SK-N-SH (cell line): ENCODE measurements around the gene FXR2. TPM values are rescaled to one million over a fixed set of nuclear protein-coding genes. Genes with fewer than 3 reads are reported as not detected.
A peak's percentile ranks its signal among the peaks of the same experiment; 100 is the strongest.

Source experiments
- CTCF ChIA-PET: fragments of 300-600, 350-600 bp; formaldehyde crosslinking; extraction: SDS; loops from one replicate; lab custom pipeline; 2021; lab: Yijun Ruan, JAX
- POLR2A ChIA-PET: fragments of 350-600 bp; sonication (Branson Sonifier 250); formaldehyde crosslinking; extraction: SDS; loops from one replicate; lab custom pipeline; 2020; ENCODE audit warnings: antibody characterized with exemption, inconsistent platforms; lab: Yijun Ruan, JAX
- DNase-seq: peaks from one replicate; pipeline ENCODE4 v3.0.0; 2012
- H2AFZ ChIP-seq: fragments of 200-600 bp; sonication (generic); 2 replicates; pipeline ENCODE4 v1.8.1; 2016; ENCODE audit warnings: antibody characterized with exemption, mild to moderate bottlenecking, low read depth
- H3F3A ChIP-seq: fragments of 200-600 bp; sonication (generic); replicated peaks from 2 replicates; pipeline ENCODE3; 2016; ENCODE audit warnings: antibody characterized with exemption, mild to moderate bottlenecking; ENCODE audit not compliant: insufficient read depth
- H3K27ac ChIP-seq, 2 experiments: fragments of 200-500 bp in 1 of 2; fragments of 200-600 bp in 1 of 2; sonication (Bioruptor generic) in 1 of 2; sonication (generic), shearing (Covaris generic) in 1 of 2; 2 replicates each; pipeline versions ENCODE4 v1.5.1 to v1.6.1; 2014 to 2016; ENCODE audit warnings: low read depth in 2 of 2, inconsistent platforms in 1 of 2, low read length in 1 of 2, mild to moderate bottlenecking in 1 of 2, mixed read lengths in 1 of 2
- H3K27me3 ChIP-seq: fragments of 200-600 bp; sonication (generic), shearing (Covaris generic); 2 replicates; pipeline ENCODE4 v1.6.1; 2016; ENCODE audit warnings: mixed run types; ENCODE audit not compliant: insufficient read depth
- H3K36me3 ChIP-seq, 2 experiments: fragments of 200-500 bp in 1 of 2; fragments of 200-600 bp in 1 of 2; sonication (Bioruptor generic) in 1 of 2; sonication (generic) in 1 of 2; replicated peaks in 1 of 2; 2 replicates each; pipeline versions ENCODE3 to v1.5.1; 2014 to 2016; ENCODE audit warnings: low read length in 1 of 2, mild to moderate bottlenecking in 1 of 2; ENCODE audit not compliant: insufficient read depth in 2 of 2, control insufficient read depth in 1 of 2
- H3K4me1 ChIP-seq, 2 experiments: fragments of 200-500 bp in 1 of 2; fragments of 200-600 bp in 1 of 2; sonication (Bioruptor generic) in 1 of 2; sonication (generic), shearing (Covaris generic) in 1 of 2; 2 replicates each; pipeline versions ENCODE4 v1.5.1 to v1.6.1; 2014 to 2016; ENCODE audit warnings: low read depth in 1 of 2, low read length in 1 of 2, mixed run types in 1 of 2; ENCODE audit not compliant: insufficient read depth in 2 of 2, control insufficient read depth in 1 of 2
- H3K4me2 ChIP-seq: fragments of 200-600 bp; sonication (generic), shearing (Covaris generic); 2 replicates; pipeline ENCODE4 v1.6.1; 2017; ENCODE audit warnings: mixed run types
- H3K4me3 ChIP-seq, 2 experiments: fragments of 200-500 bp in 1 of 2; fragments of 200-600 bp in 1 of 2; sonication (Bioruptor generic) in 1 of 2; sonication (generic), shearing (Covaris generic) in 1 of 2; 2 replicates each; pipeline versions ENCODE4 v1.5.1 to v1.8.1; 2014 to 2016; ENCODE audit warnings: low read depth in 2 of 2, inconsistent platforms in 1 of 2, low read length in 1 of 2, mild to moderate bottlenecking in 1 of 2, mixed read lengths in 1 of 2, moderate library complexity in 1 of 2
- H3K79me2 ChIP-seq: fragments of 200-600 bp; sonication (generic); 2 replicates; pipeline ENCODE4 v1.8.1; 2017; ENCODE audit warnings: mild to moderate bottlenecking; ENCODE audit not compliant: insufficient read depth
- H3K9ac ChIP-seq: fragments of 200-600 bp; sonication (generic); 2 replicates; pipeline ENCODE4 v1.6.1; 2017; ENCODE audit warnings: mixed run types
- H3K9me2 ChIP-seq: fragments of 200-600 bp; sonication (generic); 2 replicates; pipeline ENCODE4 v1.6.1; 2017; ENCODE audit warnings: mixed run types
- H3K9me3 ChIP-seq: fragments of 200-600 bp; sonication (generic); 2 replicates; pipeline ENCODE4 v1.6.1; 2017; ENCODE audit warnings: mixed run types, mild to moderate bottlenecking, moderate library complexity
- H4K20me1 ChIP-seq: fragments of 200-600 bp; sonication (generic); 2 replicates; pipeline ENCODE4 v1.6.1; 2017; ENCODE audit warnings: mild to moderate bottlenecking, mixed run types; ENCODE audit not compliant: insufficient read depth
- ELF1 ChIP-seq: IDR thresholded peaks from 2 replicates; pipeline ENCODE4 v1.4.0; 2012
- GATA2 ChIP-seq: sonication (generic); formaldehyde crosslinking; IDR thresholded peaks from 2 replicates; pipeline ENCODE4 v1.5.0; 2020; ENCODE audit warnings: mild to moderate bottlenecking, missing genetic modification reagents
- MXI1 ChIP-seq: IDR thresholded peaks from 2 replicates; pipeline ENCODE4 v1.6.1; 2012; ENCODE audit warnings: mild to moderate bottlenecking, low read depth, low read length, improper control_type of control experiment
- RAD21 ChIP-seq: IDR thresholded peaks from 2 replicates; pipeline ENCODE4 v1.6.1; 2012; ENCODE audit warnings: mild to moderate bottlenecking, low read length
- RFX5 ChIP-seq: IDR thresholded peaks from 2 replicates; pipeline ENCODE4 v1.6.1; 2012; ENCODE audit warnings: mild to moderate bottlenecking, improper control_type of control experiment, low read length
- SIN3A ChIP-seq: IDR thresholded peaks from 2 replicates; pipeline ENCODE4 v1.6.1; 2012; ENCODE audit warnings: low read depth, mild to moderate bottlenecking, low read length, moderate library complexity, borderline replicate concordance
- SMC3 ChIP-seq: IDR thresholded peaks from 2 replicates; pipeline ENCODE4 v1.6.1; 2012; ENCODE audit warnings: low read depth, low read length, improper control_type of control experiment
- TAF1 ChIP-seq: IDR thresholded peaks from 2 replicates; pipeline ENCODE4 v1.6.1; 2012; ENCODE audit warnings: low read depth, mild to moderate bottlenecking, low read length, moderate library complexity, borderline replicate concordance
- TCF12 ChIP-seq: IDR thresholded peaks from 2 replicates; pipeline ENCODE4 v1.4.0; 2012
- TEAD4 ChIP-seq: IDR thresholded peaks from 2 replicates; pipeline ENCODE4 v1.4.0; 2012; ENCODE audit warnings: mild to moderate bottlenecking, borderline replicate concordance; ENCODE audit not compliant: insufficient read depth
- YY1 ChIP-seq: IDR thresholded peaks from 2 replicates; pipeline ENCODE4 v1.4.0; 2012; ENCODE audit warnings: low read depth, mild to moderate bottlenecking
- WGBS: methylation state at CpG from one replicate; pipeline ENCODE4 v1.1.6; 2017; ENCODE audit warnings: low lambda C conversion rate; 5-methylcytosine and 5-hydroxymethylcytosine counted together
- polyA plus RNA-seq, 3 experiments: library from polyadenylated mRNA; depleted of rRNA; stranded (reverse); fragments of >200 nt; gene quantifications; 2 replicates each; pipeline ENCODE4 v1.2.3, GENCODE V29; 2012
- TF ChIP-seq, protein P1 (sequence below): IDR thresholded peaks from 2 replicates; pipeline ENCODE4 v1.4.0; 2012; ENCODE audit warnings: low read depth, borderline replicate concordance
- TF ChIP-seq, protein P2 (sequence below): IDR thresholded peaks from 2 replicates; pipeline ENCODE4 v1.4.0; 2012; ENCODE audit warnings: low read depth
- TF ChIP-seq, protein P3 (sequence below): IDR thresholded peaks from 2 replicates; pipeline ENCODE4 v1.6.1; 2012; ENCODE audit warnings: mild to moderate bottlenecking, low read depth, low read length, moderate library complexity

Gene FXR2
- polyA plus RNA-seq, 1 of the 3 experiments (the other 2 are of a cell fraction) = 56.4 TPM

DNA sequence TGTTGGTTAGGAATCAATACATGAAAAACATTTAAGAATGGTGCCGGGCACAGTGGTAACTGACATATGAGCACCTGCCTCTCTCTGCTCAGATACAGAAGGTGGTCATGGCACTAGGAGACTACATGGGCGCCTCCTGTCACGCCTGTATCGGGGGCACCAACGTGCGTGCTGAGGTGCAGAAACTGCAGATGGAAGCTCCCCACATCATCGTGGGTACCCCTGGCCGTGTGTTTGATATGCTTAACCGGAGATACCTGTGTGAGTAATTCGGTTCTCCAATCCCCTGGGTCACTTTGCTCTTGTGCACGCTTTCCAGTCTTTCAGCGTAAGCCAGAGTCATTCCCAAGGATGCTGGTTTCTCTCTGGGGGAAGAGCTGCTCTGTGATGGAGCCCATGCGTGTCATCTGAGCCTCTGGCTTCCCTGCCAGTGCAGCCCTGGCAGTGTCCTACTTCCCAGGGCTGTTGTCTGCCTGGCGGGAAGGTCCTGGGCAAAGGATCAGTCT, 38.2 kb downstream of the FXR2 start (continued):
- TF ChIP-seq, protein P1, sequence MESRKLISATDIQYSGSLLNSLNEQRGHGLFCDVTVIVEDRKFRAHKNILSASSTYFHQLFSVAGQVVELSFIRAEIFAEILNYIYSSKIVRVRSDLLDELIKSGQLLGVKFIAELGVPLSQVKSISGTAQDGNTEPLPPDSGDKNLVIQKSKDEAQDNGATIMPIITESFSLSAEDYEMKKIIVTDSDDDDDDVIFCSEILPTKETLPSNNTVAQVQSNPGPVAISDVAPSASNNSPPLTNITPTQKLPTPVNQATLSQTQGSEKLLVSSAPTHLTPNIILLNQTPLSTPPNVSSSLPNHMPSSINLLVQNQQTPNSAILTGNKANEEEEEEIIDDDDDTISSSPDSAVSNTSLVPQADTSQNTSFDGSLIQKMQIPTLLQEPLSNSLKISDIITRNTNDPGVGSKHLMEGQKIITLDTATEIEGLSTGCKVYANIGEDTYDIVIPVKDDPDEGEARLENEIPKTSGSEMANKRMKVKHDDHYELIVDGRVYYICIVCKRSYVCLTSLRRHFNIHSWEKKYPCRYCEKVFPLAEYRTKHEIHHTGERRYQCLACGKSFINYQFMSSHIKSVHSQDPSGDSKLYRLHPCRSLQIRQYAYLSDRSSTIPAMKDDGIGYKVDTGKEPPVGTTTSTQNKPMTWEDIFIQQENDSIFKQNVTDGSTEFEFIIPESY = no peak

DNA sequence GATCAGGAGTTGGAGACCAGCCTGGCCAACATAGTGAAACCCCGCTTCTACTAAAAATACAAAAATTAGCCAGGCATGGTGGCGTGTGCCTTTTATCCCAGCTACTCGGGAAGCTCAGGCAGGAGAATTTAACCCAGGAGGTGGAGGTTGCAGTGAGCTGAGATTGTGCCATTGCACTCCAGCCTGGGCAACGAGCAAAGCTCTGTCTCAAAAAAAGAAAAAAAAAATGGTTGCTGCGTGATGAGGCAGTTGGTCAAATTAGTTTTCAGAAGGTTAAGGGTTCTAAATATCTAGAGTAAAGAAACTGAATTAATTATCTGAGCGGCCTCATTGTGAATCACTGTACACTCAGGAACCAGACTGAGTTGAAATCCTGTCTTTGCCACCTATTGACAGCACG, 38.7 kb downstream of the FXR2 start:
- TF ChIP-seq TAF1 = no peak
- TF ChIP-seq SMC3 = no peak
- no peak for TF ChIP-seq RFX5
- no peak for TF ChIP-seq YY1
- no peak for TF ChIP-seq TCF12
- TF ChIP-seq RAD21 = no peak
- TF ChIP-seq GATA2 = no peak
- TF ChIP-seq, protein P2, sequence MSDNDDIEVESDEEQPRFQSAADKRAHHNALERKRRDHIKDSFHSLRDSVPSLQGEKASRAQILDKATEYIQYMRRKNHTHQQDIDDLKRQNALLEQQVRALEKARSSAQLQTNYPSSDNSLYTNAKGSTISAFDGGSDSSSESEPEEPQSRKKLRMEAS = no peak
- no peak for TF ChIP-seq TEAD4
- no peak for TF ChIP-seq MXI1
- TF ChIP-seq, protein P3, sequence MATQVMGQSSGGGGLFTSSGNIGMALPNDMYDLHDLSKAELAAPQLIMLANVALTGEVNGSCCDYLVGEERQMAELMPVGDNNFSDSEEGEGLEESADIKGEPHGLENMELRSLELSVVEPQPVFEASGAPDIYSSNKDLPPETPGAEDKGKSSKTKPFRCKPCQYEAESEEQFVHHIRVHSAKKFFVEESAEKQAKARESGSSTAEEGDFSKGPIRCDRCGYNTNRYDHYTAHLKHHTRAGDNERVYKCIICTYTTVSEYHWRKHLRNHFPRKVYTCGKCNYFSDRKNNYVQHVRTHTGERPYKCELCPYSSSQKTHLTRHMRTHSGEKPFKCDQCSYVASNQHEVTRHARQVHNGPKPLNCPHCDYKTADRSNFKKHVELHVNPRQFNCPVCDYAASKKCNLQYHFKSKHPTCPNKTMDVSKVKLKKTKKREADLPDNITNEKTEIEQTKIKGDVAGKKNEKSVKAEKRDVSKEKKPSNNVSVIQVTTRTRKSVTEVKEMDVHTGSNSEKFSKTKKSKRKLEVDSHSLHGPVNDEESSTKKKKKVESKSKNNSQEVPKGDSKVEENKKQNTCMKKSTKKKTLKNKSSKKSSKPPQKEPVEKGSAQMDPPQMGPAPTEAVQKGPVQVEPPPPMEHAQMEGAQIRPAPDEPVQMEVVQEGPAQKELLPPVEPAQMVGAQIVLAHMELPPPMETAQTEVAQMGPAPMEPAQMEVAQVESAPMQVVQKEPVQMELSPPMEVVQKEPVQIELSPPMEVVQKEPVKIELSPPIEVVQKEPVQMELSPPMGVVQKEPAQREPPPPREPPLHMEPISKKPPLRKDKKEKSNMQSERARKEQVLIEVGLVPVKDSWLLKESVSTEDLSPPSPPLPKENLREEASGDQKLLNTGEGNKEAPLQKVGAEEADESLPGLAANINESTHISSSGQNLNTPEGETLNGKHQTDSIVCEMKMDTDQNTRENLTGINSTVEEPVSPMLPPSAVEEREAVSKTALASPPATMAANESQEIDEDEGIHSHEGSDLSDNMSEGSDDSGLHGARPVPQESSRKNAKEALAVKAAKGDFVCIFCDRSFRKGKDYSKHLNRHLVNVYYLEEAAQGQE = no peak
- TF ChIP-seq, protein P1 = no peak
- TF ChIP-seq ELF1 = no peak
- TF ChIP-seq SIN3A = no peak
- peak overlapping the region in 1 of 2 experiments; percentile 92; a peak in 2 of 4 replicates for H3K27ac ChIP-seq
- ChIA-PET POLR2A (interaction anchor here (1.2 to 1.4 kb wide), 2 partner anchors 39 to 111 kb away, joined by 4 to 5 read pairs; partner anchors contain the start of genes FXR2 and TP53), CTCF (interaction anchor here (0.6 to 1.7 kb wide), 3 partner anchors 15 to 271 kb away, joined by 3 to 8 read pairs (median 3); partner anchors contain the start of gene SENP3)
- peak overlapping the region; percentile 100; the same call in 1 of the 2 replicates for H3K9ac ChIP-seq
- peaks cover 59 to 65% of the 10 kb centered on the region in 2 experiments for H3K36me3 ChIP-seq
- no peaks in the 10 kb centered on the region for H3K27me3 ChIP-seq
- peaks cover 66% of the 10 kb centered on the region for H3F3A ChIP-seq
- 78% methylated on average over 7 of the region's 7 CpGs for WGBS
- H2AFZ ChIP-seq = no peak overlapping the region
- peaks cover 22 to 37% of the 10 kb centered on the region in 2 experiments for H3K4me1 ChIP-seq
- peaks cover 69% of the 10 kb centered on the region for H3K79me2 ChIP-seq
- peaks cover 61% of the 10 kb centered on the region for H4K20me1 ChIP-seq
- H3K9me2 ChIP-seq = no peaks in the 10 kb centered on the region
- H3K4me2 ChIP-seq = peak overlapping the region; percentile 96
- H3K4me3 ChIP-seq = no peak overlapping the region
- no peaks in the 10 kb centered on the region for H3K9me3 ChIP-seq
- DNase-seq = no peak
